B cell (primary cell): ENCODE measurements around the gene MRTFB. TPM values are rescaled to one million over a fixed set of nuclear protein-coding genes. Genes with fewer than 3 reads are reported as not detected.

ENCODE experiments used
- ATAC-seq: fragments of 200-7000 bp; cut with Tn5 transposase; one replicate; pipeline ENCODE4 v1.10.0; 2021; ENCODE audit warnings: low read depth, mild to moderate bottlenecking, moderate number of reproducible peaks, moderate library complexity
- CTCF ChIA-PET: fragments of 350-600 bp; sonication (Branson Sonifier 250); formaldehyde crosslinking; loops from one replicate; lab custom pipeline; 2021; ENCODE audit warnings: antibody characterized with exemption, inconsistent platforms; lab: Charles Lee
- POLR2A ChIA-PET: fragments of 350-600 bp; sonication (Branson Sonifier 250); formaldehyde crosslinking; loops from one replicate; lab custom pipeline; 2021; ENCODE audit warnings: antibody characterized with exemption; lab: Charles Lee
- DNase-seq: peaks from one replicate; pipeline ENCODE4 v3.0.0; 2013
- H2AFZ ChIP-seq: 2 replicates; pipeline ENCODE4 v1.6.1; 2012; ENCODE audit warnings: mild to moderate bottlenecking, low read depth, low read length; ENCODE audit not compliant: insufficient read depth, poor library complexity, severe bottlenecking
- H3K27ac ChIP-seq, 2 donors: 1 replicate in 1 of 2; 2 replicates in 1 of 2; pipeline ENCODE4 v1.5.1; 2012 to 2013; ENCODE audit warnings: low read length in 2 of 2, mild to moderate bottlenecking in 2 of 2, moderate library complexity in 1 of 2
- H3K27me3 ChIP-seq, 4 experiments: fragments of 200-600 bp in 1 of 4; sonication (generic) in 1 of 4; replicated peaks in 1 of 4; 1 replicate in 2 of 4; 2 replicates in 2 of 4; pipeline versions ENCODE4 v1.6.1 to v1.7.0; 2013 to 2016; ENCODE audit warnings: low read length in 3 of 4, mild to moderate bottlenecking in 2 of 4, mixed read lengths in 1 of 4, moderate library complexity in 1 of 4; ENCODE audit not compliant: insufficient read depth in 4 of 4, control insufficient read depth in 3 of 4; ENCODE audit errors: control extremely low read depth in 1 of 4
- H3K36me3 ChIP-seq, 2 experiments: replicated peaks in 1 of 2; 1 replicate in 1 of 2; 2 replicates in 1 of 2; pipeline versions ENCODE4 v1.6.1 to v1.7.1; 2013; ENCODE audit warnings: low read length in 1 of 2; ENCODE audit not compliant: insufficient read depth in 2 of 2, control insufficient read depth in 1 of 2; ENCODE audit errors: control extremely low read depth in 1 of 2, extremely low read depth in 1 of 2
- H3K4me1 ChIP-seq, 2 donors: fragments of 200-600 bp in 1 of 2; sonication (generic) in 1 of 2; 1 replicate in 1 of 2; 2 replicates in 1 of 2; pipeline versions ENCODE4 v1.5.1 to v1.6.1; 2013 to 2017; ENCODE audit warnings: low read length in 2 of 2; ENCODE audit not compliant: control insufficient read depth in 2 of 2, insufficient read depth in 2 of 2
- H3K4me2 ChIP-seq: replicated peaks from 2 replicates; pipeline ENCODE3; 2012; ENCODE audit warnings: mild to moderate bottlenecking, low read depth, low read length; ENCODE audit not compliant: poor library complexity, severe bottlenecking
- H3K4me3 ChIP-seq, 5 experiments: fragments of 200-600 bp in 1 of 5; sonication (generic) in 1 of 5; 1 replicate in 3 of 5; 2 replicates in 2 of 5; pipeline versions ENCODE4 v1.5.1 to v1.7.0; 2011 to 2016; ENCODE audit warnings: low read length in 4 of 5, mild to moderate bottlenecking in 4 of 5, low read depth in 2 of 5, control low read depth in 1 of 5, moderate library complexity in 1 of 5; ENCODE audit not compliant: insufficient read depth in 1 of 5; ENCODE audit errors: control extremely low read depth in 1 of 5, extremely low read depth in 1 of 5
- H3K79me2 ChIP-seq: fragments of 200-600 bp; sonication (generic); one replicate; pipeline ENCODE4 v1.6.0; 2016; ENCODE audit warnings: low read length; ENCODE audit not compliant: control insufficient read depth, insufficient read depth
- H3K9ac ChIP-seq: fragments of 200-600 bp; sonication (generic); 2 replicates; pipeline ENCODE4 v1.6.1; 2017; ENCODE audit warnings: mild to moderate bottlenecking, low read length, moderate library complexity
- H3K9me3 ChIP-seq, 3 donors: one replicate each; pipeline versions ENCODE4 v1.6.1 to v1.7.1; 2013; ENCODE audit warnings: low read length in 2 of 3; ENCODE audit not compliant: control insufficient read depth in 2 of 3, insufficient read depth in 1 of 3; ENCODE audit errors: control extremely low read depth in 1 of 3
- H4K20me1 ChIP-seq: 2 replicates; pipeline ENCODE4 v1.6.0; 2012; ENCODE audit warnings: mild to moderate bottlenecking, low read length; ENCODE audit not compliant: insufficient read depth, control insufficient read depth, poor library complexity, severe bottlenecking
- H3K27ac Mint-ChIP-seq: one replicate; pipeline ENCODE4 v1.8.0; 2021; ENCODE audit warnings: mixed read lengths
- H3K27me3 Mint-ChIP-seq: one replicate; pipeline ENCODE4 v1.8.0; 2021; ENCODE audit warnings: mixed read lengths
- H3K4me1 Mint-ChIP-seq: one replicate; pipeline ENCODE4 v1.8.0; 2021; ENCODE audit warnings: mixed read lengths
- H3K4me3 Mint-ChIP-seq: one replicate; pipeline ENCODE4 v1.8.0; 2021; ENCODE audit warnings: mixed read lengths
- H3K9me3 Mint-ChIP-seq: one replicate; pipeline ENCODE4 v1.8.0; 2022; ENCODE audit warnings: mixed read lengths; ENCODE audit not compliant: insufficient read depth
- CTCF ChIP-seq: fragments of 200-600 bp; IDR thresholded peaks from one replicate; pipeline ENCODE4 v1.8.0; 2022; ENCODE audit warnings: antibody characterized with exemption, mild to moderate bottlenecking
- EZH2 ChIP-seq: IDR thresholded peaks from 2 replicates; pipeline ENCODE4 v1.6.1; 2012; ENCODE audit warnings: borderline replicate concordance, low read depth, mild to moderate bottlenecking, moderate library complexity, low read length; ENCODE audit not compliant: insufficient read depth, poor library complexity, severe bottlenecking
- WGBS: methylation state at CpG from one replicate; pipeline ENCODE4 v1.1.5; 2013; ENCODE audit warnings: missing lambda C conversion rate; ENCODE audit not compliant: insufficient coverage; 5-methylcytosine and 5-hydroxymethylcytosine counted together
- intact Hi-C: fragments of 100-400 bp; cut with micrococcal nuclease; formaldehyde crosslinking; loops from one replicate; pipeline ENCODE4 v1.10.0; 2022
- polyA plus RNA-seq: library from polyadenylated mRNA; depleted of rRNA; stranded (reverse); fragments of >200 nt; gene quantifications from 2 replicates; pipeline ENCODE4 v1.2.3, GENCODE V29; 2012
- total RNA-seq, 2 donors: library from RNA; stranded (reverse); fragments of 120-200 nt in 1 of 2; gene quantifications; 1 replicate in 1 of 2; 2 replicates in 1 of 2; pipeline versions ENCODE4 v1.2.3 to v1.2.4, GENCODE V29; 2013 to 2022

Gene MRTFB
- total and polyA plus RNA-seq, 2 donors (not counting 1 experiment from before 2014, with no cell fraction given), result 6.6 to 39.5 TPM

GRCh38 chr16:14263769-14264168 is 192.7 kb downstream of the MRTFB start:
- 99% methylated on average over 6 of the region's 8 CpGs for WGBS
- intact Hi-C loops, result no loop called here
- H3K27me3 Mint-ChIP-seq, result no peaks in the 10 kb centered on the region
- H3K4me1 ChIP-seq, result no peaks in the 10 kb centered on the region
- H3K9ac ChIP-seq, result no peak overlapping the region
- no peak for DNase-seq
- POLR2A ChIA-PET, result no interaction called here
- no peak overlapping the region for H3K4me2 ChIP-seq
- no peak overlapping the region for H3K27ac ChIP-seq
- CTCF ChIA-PET, result no interaction called here
- H3K27ac Mint-ChIP-seq, result no peak overlapping the region
- H3K36me3 ChIP-seq, result peaks cover 0 to 26% of the 10 kb centered on the region in 2 experiments
- no peak for TF ChIP-seq EZH2
- TF ChIP-seq CTCF, result no peak
- H3K27me3 ChIP-seq, result no peaks in the 10 kb centered on the region
- no peaks in the 10 kb centered on the region for H3K9me3 Mint-ChIP-seq
- no peaks in the 10 kb centered on the region for H3K4me1 Mint-ChIP-seq
- H2AFZ ChIP-seq, result no peak overlapping the region
- no peak overlapping the region for H3K4me3 Mint-ChIP-seq
- no peak for ATAC-seq
- H4K20me1 ChIP-seq, result no peaks in the 10 kb centered on the region
- no peak overlapping the region for H3K4me3 ChIP-seq
- no peaks in the 10 kb centered on the region for H3K79me2 ChIP-seq
- H3K9me3 ChIP-seq, result peaks cover 0 to 5% (median 0%) of the 10 kb centered on the region in 3 donors

GRCh38 chr16:14264327-14264943 is 193.3 kb downstream of the MRTFB start:
- Mint-ChIP-seq H3K27me3 (no peaks in the 10 kb centered on the region), H3K27ac (no peak overlapping the region), H3K4me3 (no peak overlapping the region), H3K4me1 (no peaks in the 10 kb centered on the region), H3K9me3 (no peaks in the 10 kb centered on the region)
- TF ChIP-seq CTCF (no peak), EZH2 (no peak)
- no peaks in the 10 kb centered on the region for H4K20me1 ChIP-seq
- 90% methylated on average over 2 of the region's 3 CpGs for WGBS
- no peaks in the 10 kb centered on the region for H3K79me2 ChIP-seq
- H3K4me3 ChIP-seq, result no peak overlapping the region
- ATAC-seq, result no peak
- peaks cover 0 to 24% of the 10 kb centered on the region in 2 experiments for H3K36me3 ChIP-seq
- no peak overlapping the region for H2AFZ ChIP-seq
- CTCF ChIA-PET, result interaction anchor here (1.2 kb wide), 1 partner anchor 10 kb away, joined by 3 read pairs; no protein-coding TSS in a partner anchor
- H3K27ac ChIP-seq, result no peak overlapping the region
- POLR2A ChIA-PET, result no interaction called here
- no peak for DNase-seq
- no peaks in the 10 kb centered on the region for H3K4me1 ChIP-seq
- H3K9me3 ChIP-seq, result peaks cover under 1 to 5% (median 1%) of the 10 kb centered on the region in 3 donors
- no peak overlapping the region for H3K4me2 ChIP-seq
- H3K9ac ChIP-seq, result no peak overlapping the region
- intact Hi-C loops, result no loop called here
- H3K27me3 ChIP-seq, result no peaks in the 10 kb centered on the region
